Stimulated activated CD8-positive, alpha-beta memory T cell treated with anti-CD3 and anti-CD28 coated beads, Interleukin-7, amount 100 ng/mL, for 4 hours (primary cell): ENCODE data around the gene DUSP6.

Experiments used
- DNase-seq, 2 donors: peaks; one replicate each; pipeline ENCODE4 v3.0.0-alpha.2; 2020; ENCODE audit warnings: low read depth in 2 of 2

DUSP6 gene

DNA sequence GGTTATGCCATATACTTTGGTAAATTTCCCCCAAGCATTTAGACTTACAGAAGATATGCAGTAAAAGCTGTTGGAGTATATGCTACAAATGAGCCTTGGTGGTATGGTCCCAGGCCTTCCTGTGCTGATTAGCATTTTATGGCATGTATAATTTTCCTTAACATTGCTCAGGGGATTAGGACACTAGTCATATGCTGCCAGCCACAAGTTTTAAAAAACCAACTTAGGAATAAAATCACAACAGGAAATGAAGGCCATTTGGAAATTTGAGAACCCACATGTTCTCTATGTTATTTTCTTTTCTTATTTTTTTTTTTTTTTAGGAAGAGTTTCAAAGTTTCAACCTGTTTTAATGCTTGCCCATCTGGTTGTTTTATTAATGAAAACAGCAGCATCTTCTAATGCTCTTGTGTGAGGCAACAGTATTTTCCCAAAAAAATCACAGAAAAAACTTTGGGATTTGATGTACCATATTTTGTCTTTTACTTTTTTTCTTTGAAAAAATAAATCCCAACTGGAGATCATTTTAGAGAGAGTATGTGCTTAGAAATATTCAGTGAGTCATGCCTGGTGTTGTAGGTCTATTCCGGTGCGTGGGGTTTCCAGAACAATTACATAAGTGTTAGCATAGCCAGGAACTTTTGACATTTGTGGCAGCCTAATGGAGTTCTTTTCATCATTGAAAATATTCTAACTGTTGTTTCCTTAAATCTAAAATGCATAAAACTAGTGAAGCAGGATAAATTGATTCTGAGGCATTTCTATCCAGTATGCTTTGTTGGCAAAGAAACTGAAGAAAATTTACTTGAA is 21.7 kb upstream of the DUSP6 start:
- DNase-seq = no peak

DNA sequence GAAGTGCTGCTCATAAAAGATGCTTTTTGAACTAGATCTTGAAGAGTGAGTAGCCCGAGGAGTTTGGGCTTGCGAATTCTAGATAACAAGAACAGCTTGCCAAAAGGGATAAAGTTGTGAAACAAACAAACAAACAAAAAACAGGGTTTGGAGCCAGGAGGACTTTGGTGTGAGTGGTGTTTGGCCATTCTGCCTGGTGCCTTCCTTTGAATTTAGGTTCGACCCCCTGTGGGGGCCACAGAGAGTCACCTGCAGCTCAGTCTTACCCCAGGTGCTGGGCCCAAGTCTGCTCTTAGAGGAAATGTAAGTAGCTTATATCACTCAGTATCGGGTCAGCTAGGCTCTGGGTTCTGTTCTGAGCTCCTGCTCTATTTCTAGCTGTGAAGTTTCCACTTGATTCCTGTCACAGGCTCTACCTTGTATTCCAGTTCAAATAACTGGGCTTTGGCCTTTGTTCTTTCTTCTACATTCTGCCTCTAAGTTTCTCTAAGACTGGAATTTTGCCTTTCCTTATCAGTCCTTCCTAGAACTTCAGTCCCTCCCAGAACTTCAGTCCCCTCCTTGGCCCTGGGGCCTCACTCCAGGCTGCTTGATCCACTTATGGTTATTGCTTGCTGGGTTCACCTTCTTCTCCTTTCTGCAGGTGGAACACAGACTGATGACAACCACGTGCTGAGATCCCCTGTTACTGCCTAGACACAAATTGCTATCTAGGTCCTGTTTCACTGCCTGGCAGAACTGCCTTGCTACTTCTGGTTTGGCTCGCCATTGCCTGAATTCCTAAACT is 20.5 kb upstream of the DUSP6 start:
- DNase-seq = no peak

DNA sequence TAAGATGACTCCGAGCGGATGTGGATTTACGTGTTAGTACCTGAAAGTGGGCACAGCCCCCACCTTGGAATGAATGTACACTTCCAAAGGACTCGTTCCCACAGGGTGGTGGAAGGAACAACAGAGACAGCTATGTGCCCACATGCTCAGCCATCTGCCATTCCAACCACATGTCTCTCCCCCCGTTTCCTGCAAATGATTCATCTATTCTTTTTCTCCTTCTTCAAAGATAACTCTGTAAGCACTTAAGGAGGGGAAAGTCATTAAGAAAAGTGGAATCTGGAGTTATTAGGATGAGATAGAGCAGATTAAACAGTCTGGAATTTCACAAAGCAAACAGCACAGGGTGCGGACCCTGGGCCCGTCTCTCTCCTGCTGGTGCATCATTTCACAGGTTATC is 18.5 kb upstream of the DUSP6 start:
- DNase-seq = no peak

DNA sequence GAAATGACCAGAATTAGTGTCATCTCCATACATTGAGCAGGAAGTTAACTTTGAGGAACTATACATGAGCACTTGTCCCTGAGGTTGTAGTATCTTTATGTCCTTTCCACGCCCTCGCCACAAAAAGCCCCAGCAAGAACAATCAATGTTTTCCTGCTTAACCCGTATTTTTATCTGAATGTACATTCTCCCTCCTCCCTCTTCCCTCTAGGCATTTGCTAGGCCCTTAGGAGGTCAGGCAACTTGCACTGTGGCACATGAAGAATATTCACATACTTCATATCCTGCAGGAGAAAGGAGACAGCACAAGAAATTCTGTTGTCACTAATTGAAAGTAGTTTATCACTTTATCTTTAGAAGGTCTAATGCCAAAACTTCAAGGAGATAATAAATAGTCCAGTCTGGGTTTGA is 18.1 kb upstream of the DUSP6 start:
- DNase-seq = no peak

DNA sequence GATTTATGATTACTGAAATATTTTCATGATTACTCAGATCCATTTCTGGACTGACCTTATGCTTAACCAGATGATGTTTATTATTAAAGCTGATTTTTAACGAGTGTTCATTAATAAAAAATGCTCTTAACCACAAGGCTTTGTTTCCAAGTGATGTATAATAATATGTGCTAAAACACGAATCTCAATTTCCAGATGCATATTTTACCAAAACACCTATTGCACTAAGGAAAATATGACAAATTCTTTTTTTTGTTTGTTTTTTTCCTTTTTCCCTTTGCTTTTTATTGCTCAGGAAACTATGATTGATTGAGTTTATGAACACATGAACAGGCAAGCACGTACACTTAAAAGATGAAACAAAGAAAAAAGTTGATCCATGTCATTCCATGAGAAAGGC is 16.9 kb upstream of the DUSP6 start:
- DNase-seq = no peak

DNA sequence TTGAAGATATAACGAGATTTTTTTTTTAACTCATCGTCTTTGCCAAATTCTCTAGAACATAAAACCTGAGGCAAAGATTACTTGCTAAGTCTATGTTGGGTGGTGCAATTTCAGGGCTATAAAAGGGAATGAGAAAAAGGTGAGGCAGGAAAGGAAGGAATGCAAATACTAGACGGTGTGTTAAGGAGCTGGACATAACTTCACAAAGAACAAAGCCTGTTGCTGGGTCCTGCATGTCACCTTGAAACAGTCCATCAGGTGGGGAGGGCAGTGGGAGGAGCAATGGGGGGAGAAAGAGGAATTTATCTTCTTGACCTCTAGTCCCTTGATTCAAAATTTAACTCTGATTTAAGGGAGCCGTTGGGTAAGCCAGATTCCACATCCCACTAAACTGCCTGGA is 16.1 kb upstream of the DUSP6 start:
- DNase-seq = no peak

DNA sequence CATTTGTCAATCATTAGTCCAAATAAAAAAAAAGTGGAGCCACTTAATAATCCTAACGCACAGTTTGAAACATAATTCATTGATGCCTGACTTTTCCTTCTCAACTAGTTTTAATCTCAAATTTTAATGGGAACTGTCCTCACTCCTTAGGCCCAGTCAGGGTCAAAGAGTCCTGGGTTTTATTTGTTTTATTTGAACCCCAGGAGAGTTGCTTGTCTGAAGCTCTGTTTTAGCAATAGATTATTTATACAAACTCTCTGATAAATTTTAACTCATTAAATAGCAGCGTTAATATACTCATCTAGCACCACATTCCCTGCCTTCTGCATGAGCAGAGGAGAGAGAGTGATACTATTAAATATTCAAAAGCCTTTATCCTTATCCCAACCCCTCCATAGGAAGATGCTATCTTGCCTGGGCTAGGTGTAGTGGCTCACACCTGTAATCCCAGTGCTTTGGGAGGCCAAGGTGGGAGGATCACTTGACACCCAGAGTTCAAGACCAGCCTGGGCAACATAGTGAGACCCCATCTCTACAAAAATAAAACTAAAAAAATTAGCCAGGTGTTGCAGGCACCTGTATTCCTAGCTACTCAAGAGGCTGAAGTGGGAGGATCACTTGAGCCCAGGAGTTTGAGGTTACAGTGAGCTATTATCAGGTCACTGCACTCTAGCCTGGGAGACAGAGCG is 14.5 kb upstream of the DUSP6 start:
- DNase-seq = no peak

DNA sequence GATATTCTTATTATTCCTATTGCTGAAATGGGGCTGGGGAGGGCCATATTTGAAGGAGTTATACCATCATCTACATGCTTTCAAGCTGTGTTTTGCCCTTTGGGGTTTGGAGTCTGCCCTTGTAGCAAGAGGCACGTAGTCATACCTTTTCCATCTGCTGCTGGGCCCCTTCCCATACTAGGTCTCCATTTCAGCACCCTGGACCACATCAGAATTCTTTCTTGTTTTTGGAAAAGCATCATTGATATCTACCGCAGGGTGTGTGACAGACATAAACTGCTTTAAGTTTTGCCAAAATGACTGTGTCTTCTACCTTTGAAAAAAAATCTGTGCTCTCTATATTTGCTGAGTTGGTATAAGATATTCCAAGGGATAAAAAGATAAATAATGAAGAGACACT is 12.3 kb upstream of the DUSP6 start:
- no peak for DNase-seq

DNA sequence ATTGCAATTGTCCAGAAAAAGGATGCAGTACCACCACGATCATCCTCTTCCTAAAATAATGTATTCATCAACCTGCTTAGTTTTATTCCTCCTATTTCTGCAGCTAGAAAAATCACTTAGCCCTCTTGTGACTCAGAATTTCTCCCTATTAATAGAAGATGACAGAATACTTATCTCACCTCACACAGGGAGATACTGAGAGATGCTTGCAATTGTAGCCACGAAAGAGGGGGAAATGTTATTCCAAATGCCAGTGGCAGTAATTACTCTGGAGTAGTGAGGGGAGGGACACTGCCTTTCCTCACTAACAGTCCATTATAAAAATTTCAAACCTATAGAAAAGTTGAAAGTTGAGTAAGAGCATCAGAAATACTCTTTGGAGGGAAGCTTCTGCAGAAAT is 11.8 kb upstream of the DUSP6 start:
- DNase-seq = no peak

DNA sequence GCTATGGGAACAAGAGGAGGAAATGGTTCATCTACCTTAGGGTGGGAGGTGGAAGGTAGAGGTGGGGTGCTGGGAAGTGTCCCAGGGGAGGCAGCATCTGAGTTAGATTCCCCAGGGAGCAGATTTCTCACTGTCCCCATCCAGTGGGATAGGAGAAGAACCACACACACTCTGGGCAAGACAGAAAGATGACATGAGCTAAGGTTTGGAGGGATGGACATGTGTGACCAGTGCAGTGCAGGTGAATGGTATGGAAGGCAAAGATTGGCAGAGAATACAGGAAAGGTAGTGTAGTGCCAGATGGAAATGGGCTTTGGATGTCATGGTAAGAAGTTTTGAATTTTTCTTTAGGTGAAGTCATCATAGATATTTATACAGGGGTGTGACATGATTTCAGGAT is 11.3 kb upstream of the DUSP6 start:
- DNase-seq = no peak

DNA sequence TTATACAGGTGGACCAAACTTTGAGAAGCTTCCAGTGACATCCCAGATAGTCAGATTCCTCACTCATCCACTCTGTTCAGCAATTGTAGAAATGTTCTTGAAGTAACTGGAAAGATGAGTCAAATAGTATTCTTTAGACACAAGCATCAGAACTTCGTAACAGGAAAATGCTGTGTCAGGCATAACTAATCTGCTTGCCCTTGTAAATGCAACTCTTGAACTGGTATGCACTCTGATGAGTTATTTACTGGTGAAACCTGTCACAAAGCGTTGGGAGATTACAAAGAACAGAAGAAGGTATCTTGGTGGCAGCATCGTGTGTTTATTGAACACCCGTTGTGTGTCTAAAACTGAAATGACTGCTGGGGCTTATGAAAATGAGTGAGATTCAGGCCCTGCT is 10.8 kb upstream of the DUSP6 start:
- DNase-seq = no peak

DNA sequence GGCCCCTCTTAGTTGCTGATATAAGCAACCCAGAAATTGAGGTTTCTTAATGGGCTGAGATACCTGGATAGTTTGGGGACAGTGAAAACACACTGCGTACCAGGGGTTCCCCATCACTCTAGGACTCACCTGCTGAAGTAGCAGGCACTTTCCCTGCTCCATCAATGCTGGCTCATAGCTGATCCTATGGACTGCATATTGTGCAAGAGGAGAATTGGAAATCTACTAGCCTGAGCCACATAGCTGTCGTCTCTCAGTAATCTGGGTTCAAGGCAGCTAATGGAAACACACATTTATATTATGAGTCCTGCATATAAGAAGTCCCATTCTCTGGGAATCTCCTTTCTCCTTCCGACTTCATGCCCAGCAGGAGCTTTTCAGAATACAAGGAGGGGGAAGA is 7.3 kb upstream of the DUSP6 start:
- DNase-seq = no peak

DNA sequence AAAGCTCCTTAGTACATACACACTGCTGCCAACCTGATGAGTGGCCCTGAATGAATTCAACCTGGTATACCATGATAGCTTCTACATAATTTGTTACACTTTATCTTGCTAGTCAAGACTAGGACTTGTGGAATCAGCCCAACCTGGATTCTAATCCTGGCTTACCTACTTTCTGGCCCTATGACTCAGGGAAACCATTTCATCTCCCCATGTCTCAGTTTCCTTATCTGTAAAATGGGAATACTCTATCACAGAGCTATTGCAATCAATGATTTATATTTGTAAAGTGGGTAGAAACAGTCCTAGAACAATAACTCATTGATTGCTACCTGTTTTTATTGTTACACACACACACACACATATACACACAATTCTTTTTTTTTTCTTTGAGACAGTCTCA is 6.5 kb upstream of the DUSP6 start:
- DNase-seq = no peak

DNA sequence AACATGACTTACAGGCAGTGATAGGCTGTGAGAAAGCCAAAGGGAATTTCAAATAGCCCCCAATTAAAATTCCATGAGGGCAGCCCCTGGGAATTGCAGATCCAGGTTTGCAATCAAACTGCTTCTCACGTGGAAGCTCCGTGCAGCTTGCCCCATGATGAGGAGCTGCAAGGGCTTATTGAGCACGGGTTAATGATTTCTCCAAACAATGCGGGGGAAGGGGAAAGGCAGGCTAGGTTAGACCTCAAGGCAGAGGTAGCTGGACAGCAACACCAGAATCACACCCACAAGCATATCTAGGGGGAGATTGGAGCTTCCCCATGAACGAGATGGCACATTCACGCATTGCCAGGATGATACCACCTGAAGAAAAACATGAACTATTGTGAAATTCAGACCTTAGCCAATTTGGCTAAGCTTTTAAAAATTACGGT is 5.0 kb upstream of the DUSP6 start:
- no peak for DNase-seq

DNA sequence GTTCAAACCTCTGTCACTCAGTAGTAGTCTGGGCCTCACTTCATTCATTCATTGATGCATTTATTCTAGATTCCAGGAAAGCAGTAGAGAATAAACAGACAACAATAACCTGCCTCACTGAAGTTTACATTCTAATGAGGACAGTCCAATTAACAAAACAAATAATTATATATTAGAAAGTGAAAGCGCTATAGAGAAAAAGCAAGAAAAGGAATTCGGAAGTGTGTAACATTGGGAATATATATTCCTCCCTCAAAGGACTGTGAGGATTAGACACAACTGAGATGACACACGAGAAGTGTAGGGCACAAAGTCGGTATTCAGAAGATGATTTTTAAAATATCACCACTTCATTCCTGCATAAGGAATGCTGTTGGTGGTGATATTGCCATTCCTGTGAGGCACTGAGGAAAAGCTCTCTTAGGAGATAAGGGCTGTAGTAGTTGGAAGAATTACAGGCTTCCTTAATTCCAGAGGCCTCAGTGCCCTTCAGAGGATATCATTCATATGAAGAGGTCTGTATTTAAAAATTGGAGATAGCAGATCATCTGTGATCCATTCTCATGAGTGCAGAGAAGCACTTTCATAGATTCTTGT is 3.9 kb upstream of the DUSP6 start:
- no peak for DNase-seq

DNA sequence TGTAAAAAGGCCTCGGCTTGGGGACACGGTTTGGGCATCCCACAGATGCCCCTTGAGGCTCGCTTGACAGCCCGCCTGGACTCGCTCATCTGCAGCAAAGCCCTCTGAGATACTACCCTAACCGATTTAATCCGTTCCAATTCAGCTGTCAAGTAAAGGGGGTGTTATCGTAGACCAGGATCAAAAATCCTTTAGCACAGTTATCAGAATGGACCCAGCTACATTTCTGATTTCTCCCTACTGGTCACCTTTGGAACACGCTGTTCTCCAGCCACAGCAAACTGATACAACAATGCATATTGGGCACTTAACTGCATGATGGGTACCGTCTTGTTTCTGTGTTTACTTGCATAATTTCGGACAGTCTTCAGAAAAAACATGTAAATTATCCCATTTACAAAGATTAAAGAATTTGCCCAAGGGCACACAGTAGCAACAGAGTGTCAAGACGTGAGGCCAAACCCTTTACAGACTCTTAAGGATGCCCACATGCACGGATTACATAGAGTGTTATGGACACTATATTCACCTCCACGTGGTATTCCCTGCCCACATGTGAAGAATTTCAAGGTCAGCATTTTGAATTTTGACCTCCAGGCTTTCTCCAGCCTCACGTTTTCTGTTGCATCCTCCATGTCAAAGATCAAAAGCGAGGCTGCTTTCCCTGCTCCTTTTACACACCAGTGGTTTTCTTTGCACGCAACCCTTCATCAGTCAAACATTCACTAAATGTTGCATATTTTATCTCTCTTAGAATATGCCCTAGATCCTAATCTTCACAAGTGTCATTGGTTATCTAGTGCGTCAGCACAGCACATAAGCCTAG is 3.2 kb upstream of the DUSP6 start:
- no peak for DNase-seq

DNA sequence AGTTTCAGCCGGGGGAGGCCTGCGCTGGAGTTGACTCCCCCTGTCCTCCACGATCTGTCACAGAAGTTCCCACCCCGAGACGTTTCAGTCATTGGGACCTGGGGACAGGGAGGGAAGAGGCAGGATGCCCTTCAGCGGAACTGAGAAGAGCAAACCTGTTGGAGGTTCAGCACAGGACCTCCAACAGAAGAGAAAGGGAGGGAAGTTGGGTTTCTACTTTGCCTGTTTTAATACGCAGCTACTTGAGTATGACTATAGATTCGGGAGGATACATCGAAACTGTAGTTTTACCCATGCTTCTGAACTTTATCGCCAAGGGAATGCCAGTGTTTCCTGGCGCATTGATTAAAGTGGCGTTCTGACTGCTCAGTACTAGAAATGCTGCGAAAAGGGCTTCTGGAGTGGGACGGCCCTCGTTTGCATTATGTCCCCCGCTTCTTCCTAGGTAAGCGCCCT is 2.3 kb upstream of the DUSP6 start:
- no peak for DNase-seq

DNA sequence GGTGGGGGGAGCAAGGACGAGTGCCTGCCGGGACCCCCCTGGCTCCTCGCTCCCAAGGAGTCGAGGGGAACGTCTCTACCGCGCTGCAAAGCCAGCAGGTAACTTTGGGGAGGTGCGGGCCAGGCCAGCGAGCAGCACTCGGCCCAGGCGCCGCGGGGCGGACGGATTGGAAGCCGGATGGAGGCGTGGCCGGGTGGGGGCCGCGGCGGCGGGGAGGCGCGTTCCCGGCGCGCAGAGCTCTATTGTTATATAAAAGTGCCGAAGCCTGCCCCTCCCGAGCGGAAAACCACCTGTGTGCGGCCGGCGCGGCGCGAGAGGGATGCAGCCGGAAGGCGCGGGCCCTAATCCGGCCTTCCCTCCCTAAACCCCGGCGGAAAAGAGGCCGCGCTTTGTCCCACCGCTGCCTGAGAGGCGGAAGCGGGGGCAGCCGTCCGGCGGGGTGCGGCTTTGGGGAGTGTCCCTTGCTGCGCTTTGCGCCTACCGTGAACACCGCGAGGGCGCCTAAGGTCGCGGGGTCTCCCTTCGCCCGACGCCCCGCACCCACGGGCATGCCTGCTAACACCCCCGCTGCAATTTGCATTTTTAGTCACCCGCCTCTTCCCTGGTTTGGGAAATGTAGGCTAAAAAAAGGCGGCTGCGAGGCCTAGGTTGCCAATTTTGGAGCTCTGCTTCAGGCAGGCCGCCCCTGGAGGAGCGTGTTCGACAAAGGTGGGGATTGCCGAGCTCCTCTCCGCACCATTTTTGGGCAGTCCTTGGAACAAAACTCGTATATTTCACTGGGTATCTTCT is 1.7 kb upstream of the DUSP6 start:
- peak in 1 of 2 donors; percentile 62 for DNase-seq

DNA sequence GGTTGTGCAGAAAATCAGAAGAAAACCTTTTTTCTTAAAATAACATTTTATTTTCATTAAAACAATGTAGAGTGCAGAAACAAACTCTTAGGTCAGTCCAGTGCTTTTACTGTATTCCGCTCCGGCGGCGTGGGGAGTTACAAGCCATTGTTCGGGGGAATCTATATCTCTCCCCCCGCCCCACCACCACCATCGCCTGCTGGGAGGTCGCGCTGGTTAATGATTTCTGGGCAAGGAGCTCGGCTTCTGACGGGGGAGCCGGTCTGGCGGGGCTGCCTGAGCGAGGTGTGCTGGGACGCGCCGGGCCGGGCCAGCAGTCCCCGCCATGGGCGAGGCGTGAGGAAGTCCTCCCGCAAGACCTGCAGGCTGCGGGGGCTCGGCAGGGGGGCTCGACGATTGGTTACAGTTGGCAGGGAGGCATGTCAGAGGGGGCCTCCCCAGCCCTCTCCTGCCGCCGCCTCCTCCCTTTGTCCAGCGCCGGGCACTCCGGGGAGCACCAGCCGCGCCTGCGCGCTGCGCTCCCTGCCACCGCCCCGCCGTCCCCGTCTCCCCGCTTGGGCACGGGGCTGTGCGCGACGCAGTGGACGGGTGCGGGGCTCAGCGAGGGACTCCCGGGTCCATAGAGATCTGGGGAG is 1.0 kb upstream of the DUSP6 start:
- DNase-seq = peak in 1 of 2 donors; percentile 43

DNA sequence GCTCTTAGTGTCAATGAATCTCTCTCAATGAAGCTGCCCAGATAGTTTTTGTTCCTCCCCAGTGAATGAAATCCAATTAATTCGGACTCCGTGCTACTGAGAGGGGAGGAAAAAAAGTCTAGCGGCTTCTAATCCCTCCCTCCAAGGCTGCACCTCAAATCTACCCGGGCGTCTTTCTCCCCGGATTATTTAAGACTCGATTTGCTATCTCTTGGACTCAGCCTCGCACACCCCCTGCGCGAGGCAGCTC is 134 bp downstream of the DUSP6 start:
- DNase-seq = no peak
